Activated CD4-positive, alpha-beta T cell treated with anti-CD3 and anti-CD28 coated beads, Interleukin-2, amount 10 ng/mL, durations not matched to agents 24 days and 14 days (primary cell): Measurements from ENCODE around the gene RAP1GDS1. TPM values are rescaled to one million over a fixed set of nuclear protein-coding genes. Genes with fewer than 3 reads are reported as not detected.
"Not testable (repeated sequence)": the region's sequence is repeated elsewhere in the genome, so short reads cannot be mapped to it uniquely, and the experiment has no call there.

Source experiments
- DNase-seq: peaks from one replicate; pipeline ENCODE4 v3.0.0; 2022
- H3K27ac Mint-ChIP-seq: one replicate; pipeline ENCODE4 v1.8.0; 2022; ENCODE audit warnings: mild to moderate bottlenecking, mixed read lengths
- H3K27me3 Mint-ChIP-seq: one replicate; pipeline ENCODE4 v1.8.0; 2022; ENCODE audit warnings: mixed read lengths
- H3K36me3 Mint-ChIP-seq: one replicate; pipeline ENCODE4 v1.8.0; 2022; ENCODE audit warnings: low read depth, mild to moderate bottlenecking, mixed read lengths
- H3K4me1 Mint-ChIP-seq: one replicate; pipeline ENCODE4 v1.8.0; 2021; ENCODE audit warnings: mixed read lengths
- H3K4me3 Mint-ChIP-seq: one replicate; pipeline ENCODE4 v1.8.0; 2022; ENCODE audit warnings: mild to moderate bottlenecking, moderate library complexity, mixed read lengths
- H3K9me3 Mint-ChIP-seq: one replicate; pipeline ENCODE4 v1.8.0; 2021; ENCODE audit warnings: mixed read lengths
- intact Hi-C: fragments of 100-400 bp; cut with micrococcal nuclease; formaldehyde crosslinking; loops from one replicate; pipeline ENCODE4 v1.15.1; 2023
- total RNA-seq: library from RNA; stranded (reverse); gene quantifications from 2 replicates; pipeline ENCODE4 v1.2.3, GENCODE V29; 2022

Gene RAP1GDS1
- total RNA-seq, 1 donor from 2014 or later, result 60.2 TPM

DNA sequence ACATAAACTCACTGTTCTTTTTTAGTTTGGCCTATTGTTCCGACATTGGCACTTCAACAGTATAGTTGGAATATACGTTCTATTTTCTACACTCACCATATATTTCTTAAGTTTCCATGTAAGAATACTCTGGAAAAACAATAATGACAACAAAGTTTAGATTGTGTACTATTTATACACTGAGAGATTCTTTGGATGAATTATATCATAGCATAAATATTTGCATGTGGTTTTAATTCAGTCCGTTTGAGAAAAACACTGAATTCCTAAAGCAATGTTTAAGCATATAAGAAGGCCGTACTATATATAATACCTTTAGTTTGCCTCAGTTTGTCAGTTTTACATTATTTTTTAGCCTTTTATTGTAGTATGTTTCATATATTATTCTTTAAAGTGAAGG, 82.4 kb downstream of the RAP1GDS1 start:
- Mint-ChIP-seq H3K9me3 (peaks cover 9% of the 10 kb centered on the region), H3K27me3 (no peaks in the 10 kb centered on the region), H3K4me3 (no peak overlapping the region), H3K27ac (no peak overlapping the region), H3K36me3 (peaks cover 33% of the 10 kb centered on the region), H3K4me1 (no peaks in the 10 kb centered on the region)
- intact Hi-C loops, result no loop called here
- DNase-seq, result no peak

DNA sequence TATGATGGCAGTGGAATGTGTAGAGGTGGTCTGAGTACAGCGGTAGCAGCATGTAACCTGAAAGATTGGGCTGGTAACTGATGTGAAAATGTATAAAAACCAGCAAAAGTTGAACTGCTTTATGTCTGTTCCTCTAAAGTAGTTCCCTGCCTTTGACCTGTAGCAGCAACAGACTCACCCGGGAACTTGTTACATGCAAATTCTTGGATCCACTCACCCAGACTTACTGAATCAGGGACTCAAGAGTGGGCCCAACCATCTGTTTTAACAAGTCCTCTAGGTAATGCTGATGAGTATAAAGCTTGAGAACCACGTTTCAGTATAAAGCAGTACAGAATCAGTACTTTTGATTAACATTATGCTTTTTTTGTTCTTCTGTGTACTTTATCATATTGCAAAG, 84.7 kb downstream of the RAP1GDS1 start:
- intact Hi-C loops, result no loop called here
- H3K9me3 Mint-ChIP-seq, result peaks cover 5% of the 10 kb centered on the region
- H3K4me3 Mint-ChIP-seq, result no peak overlapping the region
- H3K36me3 Mint-ChIP-seq, result peaks cover 32% of the 10 kb centered on the region
- no peaks in the 10 kb centered on the region for H3K27me3 Mint-ChIP-seq
- H3K27ac Mint-ChIP-seq, result no peak overlapping the region
- no peaks in the 10 kb centered on the region for H3K4me1 Mint-ChIP-seq
- DNase-seq, result no peak

DNA sequence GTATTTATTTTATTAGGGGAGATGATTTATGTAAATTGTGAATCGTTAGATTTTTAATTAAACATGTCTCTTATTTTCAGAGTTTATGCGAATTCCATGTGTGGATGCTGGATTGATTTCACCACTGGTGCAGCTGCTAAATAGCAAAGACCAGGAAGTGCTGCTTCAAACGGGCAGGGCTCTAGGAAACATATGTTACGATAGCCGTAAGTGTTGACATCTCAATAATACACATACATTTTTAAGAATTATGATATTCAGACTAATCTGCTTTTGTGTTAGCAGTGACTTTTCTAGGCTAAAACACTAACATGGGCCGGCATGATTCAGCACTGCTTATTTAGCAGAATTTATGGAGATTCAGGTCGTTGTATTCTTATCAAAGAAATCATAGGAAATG, 91.2 kb downstream of the RAP1GDS1 start:
- Mint-ChIP-seq H3K27me3 (no peaks in the 10 kb centered on the region), H3K9me3 (peaks cover 10% of the 10 kb centered on the region), H3K36me3 (peaks cover 33% of the 10 kb centered on the region), H3K4me3 (no peak overlapping the region), H3K4me1 (no peaks in the 10 kb centered on the region), H3K27ac (no peak overlapping the region)
- DNase-seq, result no peak
- intact Hi-C loops, result no loop called here

DNA sequence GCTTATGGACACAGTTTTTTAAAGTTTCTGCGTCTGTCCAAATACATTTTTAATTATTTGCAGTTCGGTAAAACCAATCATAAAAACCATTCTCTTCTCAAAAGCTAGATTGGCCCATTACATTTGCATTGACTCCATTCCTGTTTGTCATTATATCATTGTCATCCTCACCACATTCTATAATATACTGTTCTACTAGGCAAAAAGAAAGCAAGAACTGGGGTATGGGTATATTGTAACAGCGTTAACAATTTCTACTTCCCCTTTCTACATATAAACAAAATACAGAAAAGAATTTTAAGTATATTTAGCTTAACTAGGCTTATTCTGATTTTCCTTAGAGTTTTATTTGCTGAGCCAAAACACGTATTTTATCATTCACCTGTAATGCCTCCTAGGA, 91.8 kb downstream of the RAP1GDS1 start:
- no peak overlapping the region for H3K27ac Mint-ChIP-seq
- H3K36me3 Mint-ChIP-seq, result peaks cover 32% of the 10 kb centered on the region
- intact Hi-C loops, result no loop called here
- no peak for DNase-seq
- H3K27me3 Mint-ChIP-seq, result no peaks in the 10 kb centered on the region
- H3K4me1 Mint-ChIP-seq, result no peaks in the 10 kb centered on the region
- H3K9me3 Mint-ChIP-seq, result peaks cover 9% of the 10 kb centered on the region
- no peak overlapping the region for H3K4me3 Mint-ChIP-seq

DNA sequence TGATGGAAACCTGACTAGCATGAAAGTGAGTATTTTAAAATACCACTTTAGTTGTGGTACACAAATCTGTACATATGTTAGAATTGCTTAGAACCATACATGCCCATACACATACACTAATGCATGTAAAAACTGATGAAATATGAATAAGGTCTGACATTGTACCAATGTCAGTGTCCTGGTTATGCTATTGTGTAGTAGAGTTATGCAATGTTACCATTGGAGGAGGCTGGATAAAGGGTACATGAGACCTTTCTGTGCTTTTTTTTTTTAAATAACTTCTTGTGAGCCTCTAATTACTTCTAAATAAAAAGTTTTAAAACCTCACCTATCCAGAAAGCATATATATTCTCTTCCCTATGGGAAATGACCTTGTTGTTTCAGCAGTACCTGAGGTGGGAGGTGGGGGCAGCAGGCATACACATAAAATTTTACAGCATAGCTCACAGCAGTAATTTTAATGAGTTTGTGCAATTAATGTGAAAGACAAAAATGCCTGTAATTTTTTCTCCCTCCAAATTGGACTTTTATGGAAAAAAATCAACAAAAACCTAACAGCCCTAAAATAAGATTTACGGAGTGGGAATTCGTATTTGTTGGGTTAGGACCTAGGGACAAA, 97.6 kb downstream of the RAP1GDS1 start:
- peaks cover 7% of the 10 kb centered on the region for H3K4me1 Mint-ChIP-seq
- intact Hi-C loops, result no loop called here
- peaks cover 4% of the 10 kb centered on the region for H3K9me3 Mint-ChIP-seq
- H3K27ac Mint-ChIP-seq, result no peak overlapping the region
- H3K27me3 Mint-ChIP-seq, result no peaks in the 10 kb centered on the region
- peaks cover 20% of the 10 kb centered on the region for H3K36me3 Mint-ChIP-seq
- no peak overlapping the region for H3K4me3 Mint-ChIP-seq
- DNase-seq, result no peak

DNA sequence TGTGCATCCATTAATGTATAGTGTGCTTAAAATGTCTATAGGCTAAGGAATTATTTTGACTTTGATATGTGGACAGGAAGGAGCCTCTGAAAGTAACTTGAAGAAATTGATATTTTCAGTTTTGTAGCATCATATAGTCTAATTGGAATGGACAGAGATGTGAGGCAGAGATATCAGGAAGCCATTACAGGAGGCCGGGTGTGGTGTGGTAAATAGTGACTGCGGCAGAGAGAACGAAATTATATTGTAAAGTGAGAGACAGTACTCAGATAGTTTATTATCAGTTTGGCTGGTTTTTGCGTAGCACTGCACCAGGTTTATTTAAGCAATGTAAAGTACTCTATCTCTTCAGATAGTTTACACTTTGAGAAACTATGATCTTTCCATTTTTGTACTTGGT, 98.5 kb downstream of the RAP1GDS1 start:
- Mint-ChIP-seq H3K36me3 (peaks cover 25% of the 10 kb centered on the region), H3K27me3 (no peaks in the 10 kb centered on the region), H3K27ac (no peak overlapping the region), H3K4me3 (no peak overlapping the region), H3K9me3 (peaks cover 5% of the 10 kb centered on the region), H3K4me1 (peaks cover 7% of the 10 kb centered on the region)
- DNase-seq, result no peak
- intact Hi-C loops, result no loop called here

DNA sequence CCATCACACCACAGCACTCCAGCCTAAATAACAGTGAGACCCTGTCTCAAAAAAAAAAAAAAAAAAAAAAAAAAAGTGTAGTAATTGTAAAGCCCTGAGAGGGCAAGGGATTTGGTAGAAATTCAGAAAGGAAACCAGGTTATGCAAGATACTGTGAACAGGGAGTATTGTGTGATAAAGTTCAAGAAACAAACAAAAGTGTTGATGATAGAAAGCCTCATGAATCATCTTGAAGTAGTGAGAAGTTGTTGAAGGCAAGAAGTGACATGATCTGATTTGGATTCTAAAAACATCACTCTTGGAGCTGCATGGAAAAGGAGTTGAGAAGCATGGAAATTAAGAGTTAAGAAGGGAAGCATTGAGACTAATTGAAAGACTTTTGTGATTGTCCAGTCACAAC, 102.2 kb downstream of the RAP1GDS1 start:
- Mint-ChIP-seq H3K27ac (no peak overlapping the region), H3K27me3 (no peaks in the 10 kb centered on the region), H3K4me3 (no peak overlapping the region), H3K36me3 (peaks cover 45% of the 10 kb centered on the region), H3K9me3 (peaks cover 22% of the 10 kb centered on the region), H3K4me1 (peaks cover 7% of the 10 kb centered on the region)
- intact Hi-C loops, result no loop called here
- DNase-seq, result no peak

DNA sequence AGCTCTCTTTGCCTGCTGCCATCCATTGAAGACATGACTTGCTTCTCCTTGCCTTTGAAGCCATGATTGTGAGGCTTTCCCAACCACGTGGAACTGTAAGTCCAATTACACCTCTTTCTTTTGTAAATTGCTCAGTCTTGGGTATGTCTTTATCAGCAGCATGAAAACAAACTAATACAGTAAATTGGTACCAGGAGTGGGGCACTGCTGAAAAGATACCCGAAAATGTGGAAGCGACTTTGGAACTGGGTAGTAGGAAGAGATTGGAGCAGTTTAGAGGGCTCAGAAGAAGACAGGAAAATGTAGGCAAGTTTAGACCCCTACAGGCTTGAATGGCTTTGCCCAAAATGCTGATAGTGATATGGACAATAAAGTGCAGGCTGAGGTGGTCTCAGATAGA, 105.1 kb downstream of the RAP1GDS1 start:
- intact Hi-C loops, H3K4me1 Mint-ChIP-seq, DNase-seq, H3K27ac Mint-ChIP-seq, H3K27me3 Mint-ChIP-seq, H3K4me3 Mint-ChIP-seq: not testable (repeated sequence)
- Mint-ChIP-seq H3K9me3 (peaks cover 30% of the 10 kb centered on the region), H3K36me3 (peaks cover 56% of the 10 kb centered on the region)

DNA sequence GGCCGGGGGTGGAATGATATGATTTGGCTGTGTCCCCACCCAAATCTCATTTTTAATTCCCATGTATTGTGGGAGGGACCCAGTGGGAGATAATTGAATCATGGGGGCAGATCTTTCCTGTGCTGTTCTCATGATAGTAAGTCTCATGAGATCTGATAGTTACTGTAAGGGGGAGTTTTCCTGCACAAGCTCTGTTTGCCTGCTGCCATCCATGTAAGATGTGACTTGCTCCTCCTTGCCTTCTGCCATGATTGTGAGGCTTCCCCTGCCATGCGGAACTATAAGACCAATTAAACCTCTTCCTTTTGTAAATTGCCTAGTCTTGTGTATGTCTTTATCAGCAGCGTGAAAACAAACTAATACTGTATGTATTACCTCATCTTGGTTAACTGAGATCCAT, 106.8 kb downstream of the RAP1GDS1 start:
- H3K4me3 Mint-ChIP-seq, H3K4me1 Mint-ChIP-seq, DNase-seq, H3K27ac Mint-ChIP-seq, H3K27me3 Mint-ChIP-seq, intact Hi-C loops: not testable (repeated sequence)
- peaks cover 53% of the 10 kb centered on the region for H3K36me3 Mint-ChIP-seq
- peaks cover 30% of the 10 kb centered on the region for H3K9me3 Mint-ChIP-seq

DNA sequence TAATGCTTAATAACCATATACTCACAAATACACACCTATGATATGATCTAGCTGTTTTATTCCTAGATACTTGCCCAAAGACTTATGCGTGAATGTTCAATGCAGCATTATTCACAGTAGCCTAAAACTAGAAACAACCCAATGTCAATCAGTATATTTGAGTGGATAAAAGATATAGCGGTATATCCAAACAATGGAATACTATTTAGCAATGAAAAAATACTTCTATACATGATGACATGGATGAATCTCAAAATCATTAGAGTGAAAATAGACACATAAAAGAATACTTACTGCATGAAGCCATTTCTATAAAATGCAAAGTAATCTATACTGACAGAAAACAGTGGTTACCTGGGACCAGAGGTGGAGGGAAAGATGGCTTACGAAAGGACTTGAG, 108.1 kb downstream of the RAP1GDS1 start:
- Mint-ChIP-seq H3K9me3 (peaks cover 25% of the 10 kb centered on the region), H3K27me3 (no peaks in the 10 kb centered on the region), H3K4me1 (no peaks in the 10 kb centered on the region), H3K36me3 (peaks cover 56% of the 10 kb centered on the region), H3K4me3 (no peak overlapping the region), H3K27ac (no peak overlapping the region)
- DNase-seq, result no peak
- intact Hi-C loops, result no loop called here

DNA sequence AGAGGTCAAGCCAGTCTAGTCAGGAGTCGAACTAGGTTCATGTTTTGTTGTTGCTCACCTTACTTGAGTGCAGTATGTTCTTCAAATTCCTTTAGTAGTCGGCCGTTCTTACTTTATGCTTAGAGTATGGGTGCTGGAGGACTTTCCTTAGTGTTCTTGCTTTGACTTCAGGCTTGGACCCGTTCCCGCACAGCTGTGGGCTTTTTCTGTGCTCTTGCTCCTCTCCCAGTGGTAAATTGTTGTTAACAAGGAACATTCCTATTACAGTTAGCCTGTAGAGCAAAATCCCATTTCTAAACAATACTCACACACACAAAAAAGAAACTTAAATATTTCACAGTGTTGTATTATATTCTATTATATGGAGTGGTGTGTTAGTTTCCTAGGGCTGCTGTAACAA, 113.5 kb downstream of the RAP1GDS1 start:
- Mint-ChIP-seq H3K27me3 (no peaks in the 10 kb centered on the region), H3K4me3 (no peak overlapping the region), H3K27ac (no peak overlapping the region), H3K4me1 (peaks cover 4% of the 10 kb centered on the region), H3K9me3 (no peaks in the 10 kb centered on the region), H3K36me3 (peaks cover 22% of the 10 kb centered on the region)
- no peak for DNase-seq
- intact Hi-C loops, result no loop called here

DNA sequence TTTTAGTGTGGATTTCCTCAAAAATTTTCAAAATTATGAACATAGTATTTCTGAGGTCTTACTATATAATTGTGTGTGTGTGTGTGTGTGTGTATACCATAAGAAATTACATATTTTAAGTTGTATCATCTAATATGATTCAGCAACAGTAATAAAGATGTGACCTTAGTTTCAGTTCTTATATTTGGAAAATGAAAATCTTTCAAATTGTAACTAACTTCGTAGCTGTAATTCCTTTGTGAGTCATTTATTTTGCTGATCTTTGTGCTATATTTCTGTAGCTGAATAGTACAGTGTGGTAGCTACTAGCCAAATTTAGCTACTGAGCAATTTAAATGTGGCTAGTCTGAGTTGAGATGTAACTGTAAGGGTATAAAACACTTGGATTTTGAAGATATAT, 116.4 kb downstream of the RAP1GDS1 start:
- H3K36me3 Mint-ChIP-seq, result peaks cover 15% of the 10 kb centered on the region
- no peaks in the 10 kb centered on the region for H3K9me3 Mint-ChIP-seq
- DNase-seq, result no peak
- H3K4me3 Mint-ChIP-seq, result no peak overlapping the region
- no peaks in the 10 kb centered on the region for H3K27me3 Mint-ChIP-seq
- no peak overlapping the region for H3K27ac Mint-ChIP-seq
- H3K4me1 Mint-ChIP-seq, result peaks cover 4% of the 10 kb centered on the region
- intact Hi-C loops, result loop anchor here (1.0 kb wide), 1 partner anchor 29 kb away; no protein-coding TSS in a partner anchor

DNA sequence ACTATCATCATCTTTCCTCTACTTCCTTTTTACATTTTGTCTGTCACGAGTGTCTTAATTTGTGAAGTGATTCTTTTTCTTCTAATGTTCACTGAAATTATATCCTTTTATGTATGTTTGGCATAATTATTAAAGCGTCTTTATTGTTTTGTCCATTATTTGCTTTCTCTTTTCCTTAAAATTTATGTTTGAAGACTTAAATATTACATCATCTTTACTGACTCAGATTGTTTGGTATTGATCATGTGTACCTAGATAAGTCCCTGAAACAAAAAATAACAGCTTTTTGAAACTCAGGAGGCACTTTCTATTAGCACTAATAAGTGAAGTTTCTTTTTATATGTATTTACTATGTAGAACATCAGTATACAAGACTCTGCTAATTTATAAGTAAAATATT, 120.1 kb downstream of the RAP1GDS1 start:
- Mint-ChIP-seq H3K9me3 (no peaks in the 10 kb centered on the region), H3K4me3 (no peak overlapping the region), H3K27ac (no peak overlapping the region), H3K4me1 (peaks cover 4% of the 10 kb centered on the region), H3K27me3 (no peaks in the 10 kb centered on the region), H3K36me3 (peaks cover 6% of the 10 kb centered on the region)
- intact Hi-C loops, result no loop called here
- DNase-seq, result no peak

DNA sequence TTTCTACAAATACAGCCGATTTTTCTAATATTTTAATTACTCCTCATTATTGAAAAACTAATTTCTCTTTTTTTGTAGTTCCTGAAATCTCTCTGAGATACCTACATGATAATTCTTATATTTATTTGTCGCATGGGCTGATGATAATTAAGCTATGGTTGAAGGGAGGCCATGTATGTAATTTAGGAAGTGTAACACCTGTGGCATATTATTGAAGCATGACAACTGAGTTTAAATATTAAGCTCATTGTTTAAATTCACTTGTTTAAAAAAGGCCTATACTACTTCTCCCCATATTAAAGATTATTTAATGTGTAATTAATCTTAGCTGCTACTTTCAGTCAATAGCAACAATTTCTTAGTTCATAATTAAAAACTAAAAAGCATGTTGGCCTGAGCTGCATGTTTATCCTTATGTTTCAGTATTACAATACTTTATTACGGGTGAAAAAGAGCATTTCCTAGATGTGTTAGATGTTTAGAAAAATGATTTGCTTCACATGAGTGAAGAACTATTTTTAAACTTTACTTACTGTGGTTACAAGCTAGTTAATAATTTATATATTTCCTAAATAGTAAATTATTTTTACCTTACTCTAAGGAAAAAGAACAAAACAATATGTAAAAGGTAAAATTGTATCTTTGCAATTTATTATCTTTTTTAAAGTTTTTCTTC, 122.4 kb downstream of the RAP1GDS1 start:
- no peak for DNase-seq
- peaks cover 5% of the 10 kb centered on the region for H3K4me1 Mint-ChIP-seq
- intact Hi-C loops, result no loop called here
- no peak overlapping the region for H3K4me3 Mint-ChIP-seq
- no peaks in the 10 kb centered on the region for H3K9me3 Mint-ChIP-seq
- H3K27me3 Mint-ChIP-seq, result no peaks in the 10 kb centered on the region
- H3K27ac Mint-ChIP-seq, result no peak overlapping the region
- H3K36me3 Mint-ChIP-seq, result peaks cover 13% of the 10 kb centered on the region

DNA sequence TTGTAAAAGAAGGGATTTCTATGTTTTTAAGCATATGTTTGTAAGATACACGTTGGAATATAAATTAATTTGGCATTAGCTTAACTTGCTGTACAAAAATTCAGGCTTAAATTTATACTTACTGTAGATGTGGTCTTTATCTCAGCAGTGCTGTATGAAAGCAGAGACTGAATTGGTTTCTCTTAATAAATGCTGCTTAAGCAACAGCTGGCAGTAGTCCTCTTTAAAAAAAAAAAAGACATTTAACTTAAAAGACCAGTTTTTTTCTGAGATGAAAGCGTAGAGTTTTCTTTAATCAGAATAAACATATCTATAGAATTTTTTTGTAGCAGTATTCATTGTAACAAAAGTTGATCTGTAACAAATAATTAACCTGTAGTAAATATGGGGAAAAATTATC, 124.6 kb downstream of the RAP1GDS1 start:
- peaks cover 19% of the 10 kb centered on the region for H3K36me3 Mint-ChIP-seq
- H3K4me1 Mint-ChIP-seq, result peaks cover 3% of the 10 kb centered on the region
- H3K9me3 Mint-ChIP-seq, result no peaks in the 10 kb centered on the region
- no peaks in the 10 kb centered on the region for H3K27me3 Mint-ChIP-seq
- H3K27ac Mint-ChIP-seq, result no peak overlapping the region
- no peak for DNase-seq
- intact Hi-C loops, result no loop called here
- no peak overlapping the region for H3K4me3 Mint-ChIP-seq
